ENCODE measurements around the gene CTBP2.

CTBP2 gene

GRCh38 chr10:124963866-124964720, 196.3 kb downstream of the CTBP2 start:
- no peak for DNase-seq

- no peak for DNase-seq
Observed at GRCh38 chr10:124962421-124962820, 197.9 kb downstream of the CTBP2 start.

- no peak for DNase-seq
Observed at GRCh38 chr10:124961248-124961570, 199.2 kb downstream of the CTBP2 start.

GRCh38 chr10:124959564-124959963, 200.8 kb downstream of the CTBP2 start:
- no peak for DNase-seq

GRCh38 chr10:124957404-124957947, 202.9 kb downstream of the CTBP2 start:
- no peak for DNase-seq

GRCh38 chr10:124956764-124957163, 203.6 kb downstream of the CTBP2 start:
- no peak for DNase-seq

- no peak for DNase-seq
Observed at GRCh38 chr10:124955868-124956267, 204.5 kb downstream of the CTBP2 start.

GRCh38 chr10:124955243-124955642, 205.1 kb downstream of the CTBP2 start:
- no peak for DNase-seq

GRCh38 chr10:124953421-124953820, 206.9 kb downstream of the CTBP2 start:
- no peak for DNase-seq

GRCh38 chr10:124952123-124952522, 208.2 kb downstream of the CTBP2 start:
- no peak for DNase-seq

- DNase-seq, result no peak
Observed at GRCh38 chr10:124949543-124949942, 210.8 kb downstream of the CTBP2 start.

GRCh38 chr10:124946945-124947344, 213.4 kb downstream of the CTBP2 start:
- DNase-seq, result no peak

GRCh38 chr10:124944982-124945381, 215.4 kb downstream of the CTBP2 start:
- no peak for DNase-seq

- DNase-seq, result no peak
Observed at GRCh38 chr10:124943301-124944092, 216.9 kb downstream of the CTBP2 start.

- DNase-seq, result no peak
Observed at GRCh38 chr10:124942317-124943169, 217.8 kb downstream of the CTBP2 start.

- DNase-seq, result no peak
Observed at GRCh38 chr10:124941823-124942222, 218.5 kb downstream of the CTBP2 start, which contains the start of gene ZRANB1. Gene ZRANB1, plus strand, starts transcription at chr10:124942123. Its CDS starts 371 bp downstream, at chr10:124942494.

GRCh38 chr10:124939290-124939689, 221.1 kb downstream of the CTBP2 start:
- DNase-seq, result no peak

GRCh38 chr10:124936813-124937212, 223.6 kb downstream of the CTBP2 start:
- no peak for DNase-seq

- DNase-seq, result no peak
Observed at GRCh38 chr10:124935946-124936345, 224.4 kb downstream of the CTBP2 start.

Measured in hippocampal formation (tissue), 2 donors.